Measurements from ENCODE around the gene TNS2.
"Not testable (repeated sequence)": the region's sequence is repeated elsewhere in the genome, so short reads cannot be mapped to it uniquely, and the experiment has no call there.

The TNS2 gene

GRCh38 chr12:53093777-53094393, 44.0 kb downstream of the TNS2 start:
- no peak overlapping the region for H3K4me3 ChIP-seq (ENCODE audit: low read length)
- DNase-seq (ENCODE audit: low read depth) = no peak
- TF ChIP-seq CTCF (IDR thresholded peaks at IDR 0.05; ENCODE audit: insufficient read depth, low read depth, low read length, missing control alignments) = no peak

- TF ChIP-seq CTCF (IDR thresholded peaks at IDR 0.05; ENCODE audit: insufficient read depth, low read depth, low read length, missing control alignments) = no peak
- no peak for DNase-seq (ENCODE audit: low read depth)
- H3K4me3 ChIP-seq (ENCODE audit: low read length) = no peak overlapping the region
These were observed 44.5 kb downstream of the TNS2 start for GRCh38 chr12:53094394-53094787.

DNA sequence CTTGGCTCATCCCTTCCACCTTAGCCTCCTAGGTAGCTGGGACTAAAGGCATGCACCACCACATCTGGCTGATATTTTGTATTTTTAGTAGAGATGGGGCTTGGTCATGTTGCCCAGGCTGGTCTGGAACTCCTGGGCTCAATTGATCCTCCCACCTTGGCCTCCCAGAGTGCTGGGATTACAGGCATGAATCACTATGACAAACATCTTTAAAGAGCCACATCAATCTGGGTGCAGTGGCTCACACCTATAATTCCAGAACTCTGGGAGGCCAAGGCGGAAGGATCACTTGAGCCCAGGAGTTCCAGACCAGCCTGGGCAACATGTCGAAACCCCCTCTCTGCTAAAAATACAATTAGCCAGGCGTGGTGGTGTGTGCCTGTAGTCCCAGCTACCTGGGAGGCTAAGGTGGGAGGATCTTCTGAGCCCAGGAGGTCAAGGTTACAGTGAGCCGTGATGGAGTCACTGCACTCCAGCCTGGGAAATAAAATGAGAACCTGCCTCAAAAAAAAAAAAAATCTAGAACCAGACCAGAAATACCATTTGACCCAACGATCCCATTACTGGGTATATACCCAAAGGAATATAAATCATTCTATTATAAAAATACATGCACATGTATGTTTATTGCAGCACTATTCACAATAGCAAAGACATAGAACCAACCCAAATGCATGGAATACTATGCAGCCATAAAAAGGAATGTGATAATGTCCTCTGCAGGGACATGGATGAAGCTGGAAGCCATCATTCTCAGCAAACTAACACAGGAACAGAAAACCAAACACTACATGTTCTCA, 45.1 kb downstream of the TNS2 start:
- peak; percentile 38 for DNase-seq (ENCODE audit: low read depth)

DNA sequence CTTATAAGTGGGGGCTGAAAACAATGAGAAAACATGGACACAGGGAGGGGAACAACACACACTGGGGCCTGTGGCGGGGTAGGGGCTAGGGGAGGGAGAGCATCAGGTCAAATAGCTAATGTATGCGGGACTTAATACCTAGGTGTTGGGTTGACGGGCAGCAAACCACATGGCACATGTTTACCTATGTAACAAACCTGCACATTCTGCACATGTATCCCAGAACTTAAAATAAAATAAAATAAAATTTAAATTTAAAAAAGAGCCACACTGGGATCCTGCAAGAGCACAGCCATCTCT, 45.7 kb downstream of the TNS2 start:
- H3K4me3 ChIP-seq (ENCODE audit: low read length); DNase-seq (ENCODE audit: low read depth): not testable (repeated sequence)

More for the DNA sequence above, 45.1 kb downstream of the TNS2 start:
- not testable (repeated sequence) for H3K4me3 ChIP-seq (ENCODE audit: low read length)

GRCh38 chr12:53096089-53096741, 46.4 kb downstream of the TNS2 start:
- peak; percentile 37 for DNase-seq (ENCODE audit: low read depth)
- no peak overlapping the region for H3K4me3 ChIP-seq (ENCODE audit: low read length)
- no peak for TF ChIP-seq CTCF (IDR thresholded peaks at IDR 0.05; ENCODE audit: insufficient read depth, low read depth, low read length, missing control alignments)

- TF ChIP-seq CTCF (IDR thresholded peaks at IDR 0.05; ENCODE audit: insufficient read depth, low read depth, low read length, missing control alignments) = no peak
- H3K4me3 ChIP-seq (ENCODE audit: low read length) = peak overlapping the region; percentile 42
- DNase-seq (ENCODE audit: low read depth) = no peak
These were observed 46.9 kb downstream of the TNS2 start for GRCh38 chr12:53096759-53097158.

DNA sequence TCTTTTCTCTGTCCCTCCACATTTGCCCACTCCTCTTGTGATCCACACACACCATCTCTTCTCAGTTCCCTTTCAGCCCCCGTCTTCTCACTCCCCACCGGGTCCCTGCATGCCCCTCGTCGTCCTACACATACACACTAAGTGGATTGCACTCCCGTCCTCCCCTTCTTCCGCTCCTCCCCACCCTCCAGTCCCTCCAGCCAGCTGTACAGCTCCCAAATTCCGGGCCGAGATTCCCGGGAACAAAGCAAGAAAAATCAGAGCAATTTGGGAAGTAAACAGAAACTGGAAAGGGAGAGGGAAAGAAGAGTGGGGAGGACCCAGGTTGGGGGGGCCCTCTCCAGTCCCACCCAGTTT, 47.3 kb downstream of the TNS2 start:
- TF ChIP-seq CTCF (IDR thresholded peaks at IDR 0.05; ENCODE audit: insufficient read depth, low read depth, low read length, missing control alignments) = no peak
- DNase-seq (ENCODE audit: low read depth) = no peak
- H3K4me3 ChIP-seq (ENCODE audit: low read length) = peak overlapping the region; percentile 42
